Trophoblast cell (in vitro differentiated cells and primary cell): Measurements from ENCODE around the gene TPMT.
A peak's percentile ranks its signal among the peaks of the same experiment; 100 is the strongest.

ENCODE experiments used
- DNase-seq, 2 donors: peaks; one replicate each; pipeline ENCODE4 v3.0.0-alpha.2; 2016
- H2AFZ ChIP-seq: 2 replicates; pipeline ENCODE4 v1.6.1; 2013; ENCODE audit warnings: low read length, moderate library complexity, mild to moderate bottlenecking; ENCODE audit not compliant: insufficient read depth, poor library complexity
- H2AK5ac ChIP-seq: 2 replicates; pipeline ENCODE4 v1.6.1; 2013; ENCODE audit warnings: mild to moderate bottlenecking, low read length
- H2BK120ac ChIP-seq: 2 replicates; pipeline ENCODE4 v1.6.1; 2013; ENCODE audit warnings: low read length, mild to moderate bottlenecking, moderate library complexity; ENCODE audit not compliant: insufficient read depth, poor library complexity
- H2BK12ac ChIP-seq: 2 replicates; pipeline ENCODE4 v1.6.1; 2013; ENCODE audit warnings: mild to moderate bottlenecking, low read length, moderate library complexity
- H2BK5ac ChIP-seq: 2 replicates; pipeline ENCODE4 v1.6.1; 2013; ENCODE audit warnings: low read length, low read depth, moderate library complexity, mild to moderate bottlenecking; ENCODE audit not compliant: poor library complexity
- H3K14ac ChIP-seq: 2 replicates; pipeline ENCODE4 v1.6.1; 2013; ENCODE audit warnings: mild to moderate bottlenecking, low read length
- H3K18ac ChIP-seq: 2 replicates; pipeline ENCODE4 v1.6.1; 2013; ENCODE audit warnings: mild to moderate bottlenecking, low read length
- H3K23ac ChIP-seq: 2 replicates; pipeline ENCODE4 v1.6.1; 2013; ENCODE audit warnings: low read length
- H3K27ac ChIP-seq: 2 replicates; pipeline ENCODE4 v1.5.1; 2013; ENCODE audit warnings: low read depth, mild to moderate bottlenecking, inconsistent platforms, low read length, moderate library complexity
- H3K27me3 ChIP-seq: 2 replicates; pipeline ENCODE4 v1.6.1; 2013; ENCODE audit warnings: inconsistent platforms, mild to moderate bottlenecking, low read length, moderate library complexity; ENCODE audit not compliant: insufficient read depth
- H3K36me3 ChIP-seq, 2 experiments: 1 replicate in 1 of 2; 2 replicates in 1 of 2; pipeline ENCODE4 v1.6.1; 2013; ENCODE audit warnings: low read length in 2 of 2, mild to moderate bottlenecking in 2 of 2, moderate library complexity in 1 of 2; ENCODE audit not compliant: insufficient read depth in 2 of 2, control insufficient read depth in 1 of 2
- H3K4ac ChIP-seq: 2 replicates; pipeline ENCODE4 v1.6.1; 2013; ENCODE audit warnings: low read depth, mild to moderate bottlenecking, low read length, moderate library complexity
- H3K4me1 ChIP-seq, 2 experiments: 1 replicate in 1 of 2; 2 replicates in 1 of 2; pipeline ENCODE4 v1.6.1; 2013; ENCODE audit warnings: low read length in 2 of 2, mild to moderate bottlenecking in 2 of 2, moderate library complexity in 1 of 2; ENCODE audit not compliant: insufficient read depth in 2 of 2, control insufficient read depth in 1 of 2
- H3K4me2 ChIP-seq: 2 replicates; pipeline ENCODE4 v1.6.1; 2013; ENCODE audit warnings: inconsistent platforms, mild to moderate bottlenecking, low read length, moderate library complexity
- H3K4me3 ChIP-seq: 2 replicates; pipeline ENCODE4 v1.5.1; 2013; ENCODE audit warnings: mild to moderate bottlenecking, low read depth, low read length, inconsistent platforms
- H3K79me1 ChIP-seq: one replicate; pipeline ENCODE4 v1.6.1; 2013; ENCODE audit warnings: low read length
- H3K79me2 ChIP-seq: 2 replicates; pipeline ENCODE4 v1.6.1; 2013; ENCODE audit warnings: low read length, mild to moderate bottlenecking; ENCODE audit not compliant: control insufficient read depth, insufficient read depth, poor library complexity
- H3K9ac ChIP-seq: 2 replicates; pipeline ENCODE4 v1.6.1; 2013; ENCODE audit warnings: mild to moderate bottlenecking, low read length
- H3K9me3 ChIP-seq: 2 replicates; pipeline ENCODE4 v1.6.1; 2013; ENCODE audit warnings: low read depth, mild to moderate bottlenecking, control low read depth, inconsistent platforms, low read length; ENCODE audit not compliant: insufficient read depth
- H4K12ac ChIP-seq: 2 replicates; pipeline ENCODE4 v1.6.1; 2013; ENCODE audit warnings: low read depth, mild to moderate bottlenecking, low read length, moderate library complexity
- H4K8ac ChIP-seq: 2 replicates; pipeline ENCODE4 v1.6.1; 2013; ENCODE audit warnings: low read depth, mild to moderate bottlenecking, low read length, moderate library complexity
- H4K91ac ChIP-seq: one replicate; pipeline ENCODE4 v1.6.1; 2013; ENCODE audit warnings: low read depth, mild to moderate bottlenecking, low read length, moderate library complexity
- WGBS: extraction: QIAGEN DNeasy Blood & Tissue Kit; methylation state at CpG from one replicate; pipeline ENCODE4 v1.1.7; 2013; ENCODE audit warnings: missing lambda C conversion rate; ENCODE audit not compliant: insufficient read length, insufficient coverage; ENCODE audit errors: extremely low coverage; 5-methylcytosine and 5-hydroxymethylcytosine counted together

Gene TPMT

DNA sequence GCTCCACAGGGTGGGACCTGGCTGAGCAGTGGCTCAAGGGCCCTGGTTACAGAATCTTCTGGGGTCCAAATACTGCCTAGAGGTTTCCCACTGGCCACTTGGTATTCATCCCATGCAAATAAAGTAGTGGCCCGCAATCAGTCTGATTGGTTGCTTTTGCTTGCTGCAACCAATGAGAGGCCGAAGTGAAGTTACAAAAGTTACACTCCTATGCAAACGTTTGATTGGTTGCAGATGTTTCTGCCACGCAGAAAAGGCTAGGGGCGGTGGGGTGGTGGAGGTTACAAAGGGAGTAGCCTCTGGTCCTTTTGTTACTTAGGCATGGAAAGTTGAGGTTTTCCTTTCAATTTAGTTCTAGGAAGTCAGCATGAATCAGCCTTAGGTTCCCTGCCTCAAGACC lies 28.8 kb downstream of the TPMT start:
- peaks cover 0 to 1% of the 10 kb centered on the region in 2 experiments for H3K36me3 ChIP-seq
- H4K8ac ChIP-seq, result no peak overlapping the region
- H3K27ac ChIP-seq, result no peak overlapping the region
- no peak overlapping the region for H4K91ac ChIP-seq
- H4K12ac ChIP-seq, result no peak overlapping the region
- no peak overlapping the region for H2BK5ac ChIP-seq
- DNase-seq, result no peak
- H3K18ac ChIP-seq, result no peak overlapping the region
- H3K14ac ChIP-seq, result no peak overlapping the region
- no peak overlapping the region for H3K4me2 ChIP-seq
- no peak overlapping the region for H3K9ac ChIP-seq
- H2AFZ ChIP-seq, result no peak overlapping the region
- H3K4me3 ChIP-seq, result no peak overlapping the region
- no peaks in the 10 kb centered on the region for H3K9me3 ChIP-seq
- no peak overlapping the region for H2BK12ac ChIP-seq
- peaks cover 5 to 6% of the 10 kb centered on the region in 2 experiments for H3K4me1 ChIP-seq
- H3K79me2 ChIP-seq, result no peaks in the 10 kb centered on the region
- H2AK5ac ChIP-seq, result no peak overlapping the region
- H3K4ac ChIP-seq, result no peak overlapping the region
- H3K27me3 ChIP-seq, result no peaks in the 10 kb centered on the region
- H3K23ac ChIP-seq, result no peak overlapping the region
- H2BK120ac ChIP-seq, result no peak overlapping the region
- no CpG with 5 or more reads among the region's 5 CpGs for WGBS
- H3K79me1 ChIP-seq, result peaks cover 3% of the 10 kb centered on the region

DNA sequence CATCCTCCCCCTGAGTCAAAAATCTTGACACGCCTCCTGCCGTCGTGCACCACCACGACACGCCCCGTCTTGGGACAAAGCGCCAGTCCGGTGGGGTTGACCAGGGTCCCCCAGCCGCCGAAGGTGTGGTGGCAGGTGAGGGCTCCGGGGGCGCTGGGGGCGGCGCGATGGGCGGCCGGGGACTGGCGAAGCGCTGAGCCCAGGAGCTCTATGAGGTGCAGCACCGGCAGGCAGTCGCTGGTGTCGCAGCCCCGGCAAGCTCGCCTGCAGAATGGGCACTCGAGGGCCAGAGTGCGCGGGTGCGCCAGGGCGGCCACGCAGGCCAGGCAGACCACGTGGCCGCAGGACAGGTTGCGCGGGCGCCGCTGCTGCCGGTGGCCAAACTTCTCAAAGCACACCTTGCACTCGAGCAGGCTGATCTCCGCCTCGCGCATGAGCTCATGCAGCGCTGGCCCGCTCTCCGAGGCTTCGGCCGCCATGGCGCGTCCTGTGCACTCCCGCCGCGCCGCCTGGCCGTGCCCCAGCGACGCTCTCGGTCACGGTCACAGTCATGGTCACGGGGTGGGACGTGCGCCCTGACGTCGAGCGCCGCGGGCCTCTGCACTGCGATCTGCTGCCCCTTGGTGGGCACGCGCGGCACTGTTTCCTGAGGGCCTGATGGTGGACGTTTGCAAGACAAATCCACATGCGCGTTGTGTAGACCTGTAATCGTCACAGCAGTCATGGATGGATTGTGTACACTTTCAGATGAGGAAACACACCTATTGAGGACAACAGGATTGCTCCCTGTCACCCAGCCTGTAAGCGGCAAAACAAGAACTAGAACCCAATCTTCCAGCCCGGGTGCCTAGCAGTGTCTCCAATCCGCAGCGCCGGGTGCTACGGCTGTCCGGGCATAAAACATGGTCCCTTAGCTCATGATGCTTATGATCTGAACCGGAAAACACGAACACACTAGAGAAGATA lies 32.5 kb downstream of the TPMT start, which contains the start of gene NHLRC1:
Gene NHLRC1, minus strand, starts transcription at position 550 of the 966 bp plus-strand sequence. Its CDS starts 71 bp downstream, at position 479.
- Histone ChIP-seq H3K9ac (peak within 1 kb of the TSS; percentile 8), H3K18ac (peak within 1 kb of the TSS; percentile 40), H4K91ac (peak within 1 kb of the TSS; percentile 31), H3K4me3 (peak within 1 kb of the TSS; percentile 62), H2AFZ (peak within 1 kb of the TSS; percentile 33), H4K8ac (peak within 1 kb of the TSS; percentile 69), H3K14ac (peak within 1 kb of the TSS; percentile 54), H3K4ac (peak within 1 kb of the TSS; percentile 1), H3K4me2 (peak within 1 kb of the TSS; percentile 70), H2BK5ac (no peak within 1 kb of the TSS), H3K79me2 (no peaks in the 10 kb centered on the region), H2BK12ac (no peak within 1 kb of the TSS), H3K23ac (no peak within 1 kb of the TSS), H4K12ac (peak within 1 kb of the TSS; percentile 37), H3K36me3 (no peaks in the 10 kb centered on the region), H3K4me1 (peaks cover 5 to 6% of the 10 kb centered on the region in 2 experiments), H3K27me3 (no peaks in the 10 kb centered on the region), H3K79me1 (peaks cover 3% of the 10 kb centered on the region), H2AK5ac (no peak within 1 kb of the TSS), H2BK120ac (no peak within 1 kb of the TSS), H3K27ac (no peak within 1 kb of the TSS), H3K9me3 (no peaks in the 10 kb centered on the region)
- no CpG with 5 or more reads among the region's 82 CpGs for WGBS
- DNase-seq, result peak; percentile 92 to 95

DNA sequence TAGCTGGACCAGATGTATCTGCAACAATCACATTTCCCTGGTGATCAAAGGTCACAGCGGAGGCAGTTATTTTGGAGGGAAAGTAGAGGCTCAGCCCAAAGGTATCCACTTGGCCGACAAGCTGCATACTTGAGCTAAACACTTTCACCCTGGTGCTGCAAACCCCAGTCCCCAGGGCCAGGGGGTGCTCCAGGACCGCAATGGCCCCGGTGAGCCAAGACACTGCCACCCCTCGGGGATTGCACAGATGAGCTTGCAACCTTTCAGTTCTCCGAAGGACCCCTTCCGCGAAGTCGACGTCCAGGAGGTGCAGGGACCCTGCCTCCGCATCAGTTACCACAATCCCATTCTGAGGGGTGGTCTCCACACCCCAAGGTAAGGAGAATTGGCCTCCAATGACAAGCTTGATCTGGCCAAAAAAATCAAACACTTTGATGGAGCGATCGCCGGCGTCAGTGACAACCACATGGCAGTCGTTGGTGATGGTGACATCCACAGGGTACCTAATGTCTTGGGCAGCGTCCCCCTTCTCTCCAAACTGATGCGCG lies 33.2 kb downstream of the TPMT start:
- H3K4me3 ChIP-seq, result peak overlapping the region; percentile 62
- no peak overlapping the region for H3K23ac ChIP-seq
- H4K12ac ChIP-seq, result no peak overlapping the region
- no peak overlapping the region for H3K4ac ChIP-seq
- no peak overlapping the region for H3K18ac ChIP-seq
- DNase-seq, result no peak
- H2AFZ ChIP-seq, result no peak overlapping the region
- peaks cover 5 to 6% of the 10 kb centered on the region in 2 experiments for H3K4me1 ChIP-seq
- H3K9me3 ChIP-seq, result no peaks in the 10 kb centered on the region
- H3K9ac ChIP-seq, result no peak overlapping the region
- H3K4me2 ChIP-seq, result no peak overlapping the region
- H3K27me3 ChIP-seq, result no peaks in the 10 kb centered on the region
- H2BK5ac ChIP-seq, result no peak overlapping the region
- no peaks in the 10 kb centered on the region for H3K79me2 ChIP-seq
- H2BK12ac ChIP-seq, result no peak overlapping the region
- H3K36me3 ChIP-seq, result no peaks in the 10 kb centered on the region
- no peak overlapping the region for H4K8ac ChIP-seq
- no peak overlapping the region for H2BK120ac ChIP-seq
- H2AK5ac ChIP-seq, result no peak overlapping the region
- H3K79me1 ChIP-seq, result peaks cover 3% of the 10 kb centered on the region
- no peak overlapping the region for H3K27ac ChIP-seq
- H4K91ac ChIP-seq, result no peak overlapping the region
- WGBS, result no CpG with 5 or more reads among the region's 19 CpGs
- H3K14ac ChIP-seq, result no peak overlapping the region

DNA sequence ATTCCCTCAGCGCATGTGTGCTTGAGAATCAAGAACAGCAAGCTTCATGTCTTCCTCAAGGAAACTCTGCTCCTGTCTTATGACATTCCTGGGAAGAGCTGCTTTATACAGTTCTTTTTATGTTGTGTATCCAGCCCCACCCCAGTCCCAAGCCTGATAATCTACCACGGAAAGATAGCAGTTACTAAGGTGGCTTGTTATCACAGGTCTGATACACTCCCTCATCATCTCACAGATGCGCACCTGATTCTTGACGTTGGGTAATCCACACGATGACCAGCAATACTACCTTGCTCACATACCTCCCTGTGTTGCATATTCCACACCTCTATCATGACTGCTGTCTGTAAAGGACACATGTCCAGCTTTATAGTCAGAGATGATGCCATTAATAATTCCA lies 35.6 kb downstream of the TPMT start:
- H3K27me3 ChIP-seq, result no peaks in the 10 kb centered on the region
- no peaks in the 10 kb centered on the region for H3K79me2 ChIP-seq
- H3K9ac ChIP-seq, result no peak overlapping the region
- H2BK120ac ChIP-seq, result no peak overlapping the region
- H4K8ac ChIP-seq, result no peak overlapping the region
- no peak overlapping the region for H3K4me2 ChIP-seq
- H2AK5ac ChIP-seq, result no peak overlapping the region
- H3K4me1 ChIP-seq, result peaks cover 5 to 6% of the 10 kb centered on the region in 2 experiments
- H3K36me3 ChIP-seq, result no peaks in the 10 kb centered on the region
- H3K4ac ChIP-seq, result no peak overlapping the region
- no peak overlapping the region for H2BK12ac ChIP-seq
- no peak overlapping the region for H4K91ac ChIP-seq
- no peak overlapping the region for H2BK5ac ChIP-seq
- H3K4me3 ChIP-seq, result peak overlapping the region; percentile 43
- H3K27ac ChIP-seq, result no peak overlapping the region
- no peak overlapping the region for H3K14ac ChIP-seq
- no peak overlapping the region for H4K12ac ChIP-seq
- no peak overlapping the region for H3K18ac ChIP-seq
- no peak overlapping the region for H3K23ac ChIP-seq
- no peaks in the 10 kb centered on the region for H3K9me3 ChIP-seq
- H2AFZ ChIP-seq, result no peak overlapping the region
- H3K79me1 ChIP-seq, result peaks cover 3% of the 10 kb centered on the region
- DNase-seq, result peak; percentile 66 to 77
- WGBS, result no CpG with 5 or more reads among the region's 5 CpGs
